RWPE1 (cell line): ENCODE data around the gene HPS1.

ENCODE experiments used
- CTCF ChIA-PET: fragments of 350-600 bp; sonication (Branson Sonifier 250); formaldehyde crosslinking; extraction: SDS; loops from one replicate; lab custom pipeline; 2021; lab: Yijun Ruan, JAX
- POLR2A ChIA-PET: fragments of 400-600 bp; formaldehyde crosslinking; extraction: SDS; loops from one replicate; lab custom pipeline; 2020; ENCODE audit warnings: antibody characterized with exemption; ENCODE audit not compliant: low non-redundant PET; lab: Yijun Ruan, JAX
- DNase-seq: peaks from one replicate; pipeline ENCODE4 v3.0.0; 2012; ENCODE audit warnings: low spot score
- H3K27ac ChIP-seq: fragments of 450-650 bp; 2 replicates; pipeline ENCODE4 v1.5.1; 2017
- TF ChIP-seq, protein P1 (sequence below): fragments of 450-650 bp; conservative IDR thresholded peaks from 2 replicates; pipeline ENCODE4 v1.5.1; 2017; ENCODE audit warnings: low read depth, mild to moderate bottlenecking

Gene HPS1

GRCh38 chr10:98411166-98411565 is 35.6 kb downstream of the HPS1 start:
- CTCF ChIA-PET: interaction anchor here (1.1 kb wide), 1 partner anchor 14 kb away, joined by 4 read pairs; no protein-coding TSS in a partner anchor
- POLR2A ChIA-PET: interaction anchor here (0.6 to 0.7 kb wide), 2 partner anchors 102 to 119 kb away, joined by 4 to 5 read pairs; no protein-coding TSS in a partner anchor

DNA sequence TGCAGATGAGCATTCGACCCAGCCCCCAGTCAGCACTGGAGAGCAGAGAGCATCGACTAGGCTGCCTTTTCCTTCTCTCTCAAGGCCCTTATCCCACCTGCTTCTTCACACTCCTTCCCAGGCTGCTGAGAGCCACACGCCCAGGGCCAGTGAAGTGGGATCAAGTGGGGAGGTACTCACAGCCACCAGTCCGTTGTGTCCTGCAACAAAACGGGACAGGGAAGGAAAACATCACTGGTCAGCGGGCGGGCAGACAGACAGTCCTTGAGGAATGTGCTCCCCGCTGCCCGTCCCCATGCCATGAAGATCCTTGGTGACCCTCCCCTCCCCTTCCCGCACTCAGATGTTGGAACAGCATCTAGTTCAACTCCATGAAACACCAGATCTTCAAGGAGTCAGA is 36.0 kb downstream of the HPS1 start:
- no peak for DNase-seq
- TF ChIP-seq, protein P1, sequence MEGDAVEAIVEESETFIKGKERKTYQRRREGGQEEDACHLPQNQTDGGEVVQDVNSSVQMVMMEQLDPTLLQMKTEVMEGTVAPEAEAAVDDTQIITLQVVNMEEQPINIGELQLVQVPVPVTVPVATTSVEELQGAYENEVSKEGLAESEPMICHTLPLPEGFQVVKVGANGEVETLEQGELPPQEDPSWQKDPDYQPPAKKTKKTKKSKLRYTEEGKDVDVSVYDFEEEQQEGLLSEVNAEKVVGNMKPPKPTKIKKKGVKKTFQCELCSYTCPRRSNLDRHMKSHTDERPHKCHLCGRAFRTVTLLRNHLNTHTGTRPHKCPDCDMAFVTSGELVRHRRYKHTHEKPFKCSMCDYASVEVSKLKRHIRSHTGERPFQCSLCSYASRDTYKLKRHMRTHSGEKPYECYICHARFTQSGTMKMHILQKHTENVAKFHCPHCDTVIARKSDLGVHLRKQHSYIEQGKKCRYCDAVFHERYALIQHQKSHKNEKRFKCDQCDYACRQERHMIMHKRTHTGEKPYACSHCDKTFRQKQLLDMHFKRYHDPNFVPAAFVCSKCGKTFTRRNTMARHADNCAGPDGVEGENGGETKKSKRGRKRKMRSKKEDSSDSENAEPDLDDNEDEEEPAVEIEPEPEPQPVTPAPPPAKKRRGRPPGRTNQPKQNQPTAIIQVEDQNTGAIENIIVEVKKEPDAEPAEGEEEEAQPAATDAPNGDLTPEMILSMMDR: no peak
- ChIA-PET POLR2A (no interaction called here), CTCF (no interaction called here)
- no peak overlapping the region for H3K27ac ChIP-seq

More at GRCh38 chr10:98411166-98411565, 35.6 kb downstream of the HPS1 start:
- TF ChIP-seq, protein P1: no peak
- no peak for DNase-seq
- H3K27ac ChIP-seq: no peak overlapping the region

- TF ChIP-seq, protein P1: no peak
- DNase-seq: no peak
- no peak overlapping the region for H3K27ac ChIP-seq
- ChIA-PET CTCF (interaction anchor here (0.5 kb wide), 1 partner anchor 241 kb away, joined by 4 read pairs; no protein-coding TSS in a partner anchor), POLR2A (no interaction called here)
Observed at GRCh38 chr10:98410135-98410743, 36.5 kb downstream of the HPS1 start.

DNA sequence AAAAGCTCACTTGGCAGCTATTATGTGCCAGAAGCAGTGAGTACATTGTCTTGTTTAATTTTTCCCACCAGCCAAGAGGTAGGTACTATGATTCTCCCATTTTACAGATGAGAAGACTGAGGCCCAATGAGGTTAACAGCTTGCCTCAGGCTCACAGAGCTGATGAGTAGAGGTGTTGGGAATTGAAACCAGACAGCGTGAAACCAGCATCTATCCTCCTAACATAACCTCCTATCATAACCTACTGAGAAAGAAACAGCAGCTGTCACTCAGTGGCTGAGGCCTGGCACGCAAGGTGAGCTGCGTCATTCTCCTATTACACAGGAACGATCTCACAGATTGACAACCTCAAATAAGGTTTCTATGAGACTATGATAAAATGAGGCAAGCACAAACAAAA is 37.9 kb downstream of the HPS1 start:
- DNase-seq: no peak
- no peak overlapping the region for H3K27ac ChIP-seq
- ChIA-PET POLR2A (no interaction called here), CTCF (no interaction called here)
- TF ChIP-seq, protein P1: no peak

DNA sequence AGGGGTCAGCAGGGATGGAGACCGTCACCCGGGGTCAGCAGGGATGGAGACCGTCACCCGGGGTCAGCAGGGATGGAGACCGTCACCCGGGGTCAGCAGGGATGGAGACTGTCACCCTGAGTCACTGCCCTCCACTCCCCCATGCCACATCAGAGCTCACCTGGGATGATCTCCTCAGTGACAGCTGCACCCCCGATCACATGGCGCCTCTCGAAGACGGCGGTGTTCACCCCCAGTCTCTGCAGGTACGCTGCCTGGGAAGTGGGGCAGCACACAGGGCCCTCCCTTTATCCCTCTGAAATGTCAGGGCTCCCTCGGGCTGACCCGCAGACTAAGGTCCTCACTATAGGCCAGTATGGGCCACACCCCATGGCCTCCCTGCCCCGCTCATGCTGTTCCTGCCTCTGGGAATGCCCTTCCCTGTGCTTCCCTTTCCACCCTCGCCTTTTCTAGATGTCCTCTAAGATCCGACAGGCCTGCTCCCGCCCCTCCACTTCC is 38.9 kb downstream of the HPS1 start:
- CTCF ChIA-PET: no interaction called here
- POLR2A ChIA-PET: no interaction called here
- no peak for DNase-seq
- TF ChIP-seq, protein P1: no peak
- H3K27ac ChIP-seq: no peak overlapping the region

- H3K27ac ChIP-seq: no peak overlapping the region
- TF ChIP-seq, protein P1: no peak
- CTCF ChIA-PET: no interaction called here
- POLR2A ChIA-PET: no interaction called here
- no peak for DNase-seq
Observed at GRCh38 chr10:98407017-98407743, 39.6 kb downstream of the HPS1 start.
